Kasumi-1 (cell line): ENCODE data around the gene RNU6-8.

Source experiments
- DNase-seq, 2 experiments: peaks; one replicate each; lab custom pipeline; 2025; lab: John Stamatoyannopoulos, UW

Gene RNU6-8

GRCh38 chr14:32202998-32203882 lies at the start of gene RNU6-8:
Gene RNU6-8, minus strand, starts transcription at chr14:32203269.
- peak; percentile 63 to 71 for DNase-seq

- peak; percentile 82 to 86 for DNase-seq
Measured at GRCh38 chr14:32252030-32252670, 49.1 kb upstream of the RNU6-8 start.

- no peak for DNase-seq
Measured at GRCh38 chr14:32251530-32251929, 48.5 kb upstream of the RNU6-8 start.

GRCh38 chr14:32250681-32251080 lies 47.6 kb upstream of the RNU6-8 start:
- DNase-seq = no peak

- DNase-seq = no peak
Measured at GRCh38 chr14:32249780-32250179, 46.7 kb upstream of the RNU6-8 start.

- no peak for DNase-seq
Measured at GRCh38 chr14:32249371-32249770, 46.3 kb upstream of the RNU6-8 start.

GRCh38 chr14:32246751-32247150 lies 43.7 kb upstream of the RNU6-8 start:
- no peak for DNase-seq

- no peak for DNase-seq
Measured at GRCh38 chr14:32244404-32244803, 41.3 kb upstream of the RNU6-8 start.

- no peak for DNase-seq
Measured at GRCh38 chr14:32233260-32233659, 30.2 kb upstream of the RNU6-8 start.

- DNase-seq = no peak
Measured at GRCh38 chr14:32232481-32232880, 29.4 kb upstream of the RNU6-8 start.

GRCh38 chr14:32230695-32231280 lies 27.7 kb upstream of the RNU6-8 start:
- no peak for DNase-seq

GRCh38 chr14:32230181-32230580 lies 27.1 kb upstream of the RNU6-8 start:
- no peak for DNase-seq

- DNase-seq = no peak
Measured at GRCh38 chr14:32226056-32226455, 23.0 kb upstream of the RNU6-8 start.

- no peak for DNase-seq
Measured at GRCh38 chr14:32225378-32225920, 22.4 kb upstream of the RNU6-8 start.

- peak in 1 of 2 experiments; percentile 35 for DNase-seq
Measured at GRCh38 chr14:32224737-32225377, 21.8 kb upstream of the RNU6-8 start.

GRCh38 chr14:32217301-32217700 lies 14.2 kb upstream of the RNU6-8 start:
- DNase-seq = peak; percentile 27 to 30

- DNase-seq = no peak
Measured at GRCh38 chr14:32212833-32213232, 9.8 kb upstream of the RNU6-8 start.

- DNase-seq = no peak
Measured at GRCh38 chr14:32211068-32211404, 8.0 kb upstream of the RNU6-8 start.

- no peak for DNase-seq
Measured at GRCh38 chr14:32209471-32209870, 6.4 kb upstream of the RNU6-8 start.

- no peak for DNase-seq
Measured at GRCh38 chr14:32208490-32208889, 5.4 kb upstream of the RNU6-8 start.

GRCh38 chr14:32206552-32206951 lies 3.5 kb upstream of the RNU6-8 start:
- no peak for DNase-seq

GRCh38 chr14:32205984-32206383 lies 2.9 kb upstream of the RNU6-8 start:
- DNase-seq = no peak
